Prostate gland (tissue), 2 donors: ENCODE results near the gene STXBP3.

Source experiments
- CTCF ChIP-seq, 4 experiments: fragments of 200-600 bp in 2 of 4; fragments of 450-650 bp in 2 of 4; sonication (generic) in 2 of 4; IDR thresholded peaks; 1 replicate in 3 of 4; 2 replicates in 1 of 4; pipeline ENCODE4 v1.5.1; 2016 to 2019; ENCODE audit warnings: antibody characterized with exemption in 4 of 4, mild to moderate bottlenecking in 2 of 4, moderate library complexity in 2 of 4
- POLR2AphosphoS5 ChIP-seq: sonication (generic); formaldehyde crosslinking; IDR thresholded peaks from one replicate; pipeline ENCODE4 v1.6.1; 2017; ENCODE audit warnings: antibody characterized with exemption

- TF ChIP-seq POLR2AphosphoS5 (no peak), CTCF (IDR thresholded peaks at IDR 0.05) (no peak)
Measured at GRCh38 chr1:108851567-108851966, 105.1 kb downstream of the STXBP3 start.
